Activated naive CD8-positive, alpha-beta T cell treated with anti-CD3 and anti-CD28 coated beads, Interleukin-2, amount 10 ng/mL, durations not matched to agents 7 days and 5 days (primary cell): ENCODE results near the gene PTPRD. TPM values are rescaled to one million over a fixed set of nuclear protein-coding genes. Genes with fewer than 3 reads are reported as not detected.

ENCODE experiments used
- ATAC-seq: fragments of 150-1000 bp; cut with Tn5 transposase; one replicate; pipeline ENCODE4 v1.10.0; 2021; ENCODE audit warnings: low read depth, moderate library complexity
- POLR2A ChIA-PET: fragments of 350-600 bp; sonication (Branson Sonifier 250); formaldehyde crosslinking; loops from one replicate; lab custom pipeline; 2021; ENCODE audit warnings: antibody characterized with exemption; lab: Charles Lee
- DNase-seq: peaks from one replicate; pipeline ENCODE4 v3.0.0; 2021
- H3K27ac Mint-ChIP-seq: one replicate; pipeline ENCODE4 v1.8.0; 2022; ENCODE audit warnings: mild to moderate bottlenecking, mixed read lengths
- H3K27me3 Mint-ChIP-seq: one replicate; pipeline ENCODE4 v1.8.0; 2022; ENCODE audit warnings: mild to moderate bottlenecking, moderate library complexity, mixed read lengths
- H3K36me3 Mint-ChIP-seq: one replicate; pipeline ENCODE4 v1.8.0; 2021; ENCODE audit warnings: mild to moderate bottlenecking, mixed read lengths
- H3K4me1 Mint-ChIP-seq: one replicate; pipeline ENCODE4 v1.8.0; 2021; ENCODE audit warnings: mixed read lengths
- H3K4me3 Mint-ChIP-seq: one replicate; pipeline ENCODE4 v1.8.0; 2022; ENCODE audit warnings: mild to moderate bottlenecking, moderate library complexity, mixed read lengths
- H3K9me3 Mint-ChIP-seq: one replicate; pipeline ENCODE4 v1.8.0; 2021; ENCODE audit warnings: mixed read lengths
- total RNA-seq, 2 experiments: library from RNA; stranded (reverse); gene quantifications; one replicate each; pipeline ENCODE4 v1.2.3, GENCODE V29; 2021

The PTPRD gene
- total RNA-seq, 2 experiments from 2014 or later, result not detected

- Mint-ChIP-seq H3K27ac (no peak overlapping the region), H3K4me3 (no peak overlapping the region), H3K9me3 (peaks cover 5% of the 10 kb centered on the region), H3K4me1 (no peaks in the 10 kb centered on the region), H3K27me3 (no peaks in the 10 kb centered on the region), H3K36me3 (no peaks in the 10 kb centered on the region)
- POLR2A ChIA-PET, result no interaction called here
- ATAC-seq (no peak), DNase-seq (no peak)
These were observed 533.4 kb downstream of the PTPRD start for GRCh38 chr9:10079284-10079964.

GRCh38 chr9:10071579-10071978, 541.2 kb downstream of the PTPRD start:
- Mint-ChIP-seq H3K9me3 (peaks cover 1% of the 10 kb centered on the region), H3K4me1 (no peaks in the 10 kb centered on the region), H3K36me3 (no peaks in the 10 kb centered on the region), H3K27me3 (no peaks in the 10 kb centered on the region), H3K27ac (no peak overlapping the region), H3K4me3 (no peak overlapping the region)
- no peak for DNase-seq
- POLR2A ChIA-PET, result no interaction called here
- ATAC-seq, result no peak

- DNase-seq, result no peak
- Mint-ChIP-seq H3K27me3 (no peaks in the 10 kb centered on the region), H3K9me3 (no peaks in the 10 kb centered on the region), H3K27ac (no peak overlapping the region), H3K4me1 (no peaks in the 10 kb centered on the region), H3K36me3 (no peaks in the 10 kb centered on the region), H3K4me3 (no peak overlapping the region)
- POLR2A ChIA-PET, result no interaction called here
- ATAC-seq, result no peak
These were observed 550.0 kb downstream of the PTPRD start for GRCh38 chr9:10062629-10063395.

DNA sequence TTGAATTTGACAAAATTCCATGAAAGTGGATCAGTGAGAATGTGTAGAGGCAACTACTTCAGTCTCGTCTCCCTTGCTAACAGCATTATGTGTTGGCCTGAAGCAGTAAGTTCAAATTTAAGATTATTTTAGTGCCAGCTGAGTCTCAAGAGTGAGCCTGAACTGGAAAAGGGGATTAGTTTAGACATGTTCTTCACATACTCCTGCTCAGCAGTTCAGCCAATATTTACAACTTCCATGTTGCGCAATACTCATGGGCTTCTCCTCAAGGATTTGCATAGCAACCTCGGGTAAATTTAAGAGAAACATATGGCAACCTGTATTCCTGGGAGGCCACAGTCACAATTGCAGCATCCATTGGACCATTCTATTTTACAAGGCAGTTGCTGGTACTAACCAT, 553.8 kb downstream of the PTPRD start:
- H3K27ac Mint-ChIP-seq, result no peak overlapping the region
- POLR2A ChIA-PET, result no interaction called here
- no peaks in the 10 kb centered on the region for H3K4me1 Mint-ChIP-seq
- ATAC-seq (no peak), DNase-seq (no peak)
- no peaks in the 10 kb centered on the region for H3K9me3 Mint-ChIP-seq
- H3K36me3 Mint-ChIP-seq, result no peaks in the 10 kb centered on the region
- no peaks in the 10 kb centered on the region for H3K27me3 Mint-ChIP-seq
- H3K4me3 Mint-ChIP-seq, result no peak overlapping the region

DNA sequence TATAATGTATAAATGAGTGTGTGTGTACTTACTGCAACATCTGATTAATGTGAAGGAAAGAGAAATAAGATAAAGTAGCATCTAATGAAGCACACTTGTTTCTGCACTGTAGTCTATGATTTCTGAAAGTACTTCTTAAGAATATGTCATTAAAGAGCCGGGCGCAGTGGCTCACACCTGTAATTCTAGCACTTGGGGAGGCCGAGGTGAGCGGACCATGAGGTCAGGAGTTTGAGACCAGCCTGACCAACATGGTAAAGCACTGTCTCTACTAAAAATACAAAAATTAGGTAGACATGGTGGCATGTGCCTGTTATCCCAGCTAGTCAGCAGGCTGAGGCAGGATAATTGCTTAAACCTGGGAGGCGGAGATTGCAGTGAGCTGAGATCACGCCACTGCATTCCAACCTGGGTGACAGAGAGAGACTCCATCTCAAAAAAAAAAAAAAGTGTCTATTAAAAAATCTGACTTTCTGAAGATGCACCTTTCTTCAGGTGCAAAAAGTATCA, 556.9 kb downstream of the PTPRD start:
- Mint-ChIP-seq H3K9me3 (no peaks in the 10 kb centered on the region), H3K36me3 (no peaks in the 10 kb centered on the region), H3K4me3 (no peak overlapping the region), H3K4me1 (no peaks in the 10 kb centered on the region), H3K27ac (no peak overlapping the region), H3K27me3 (no peaks in the 10 kb centered on the region)
- POLR2A ChIA-PET, result no interaction called here
- ATAC-seq (no peak), DNase-seq (no peak)

DNA sequence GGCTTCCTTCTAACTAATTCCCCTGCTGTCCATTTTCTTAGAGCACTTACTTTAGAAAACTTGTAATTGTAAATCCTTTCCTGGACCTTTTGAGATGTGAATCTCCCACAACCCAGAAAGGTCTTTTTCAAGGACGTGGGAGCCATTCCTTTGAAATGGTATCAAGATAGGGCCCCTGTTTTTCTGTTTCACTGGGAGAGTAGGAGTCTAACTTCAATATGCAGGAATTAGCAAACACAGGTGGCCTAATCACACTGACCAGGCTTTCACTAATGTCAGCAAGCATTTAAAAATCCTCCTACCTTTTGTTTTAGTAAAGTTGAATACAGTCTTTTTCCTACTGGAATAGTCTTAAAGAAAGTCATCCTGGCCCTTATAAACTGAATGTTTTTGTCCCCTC, 558.3 kb downstream of the PTPRD start:
- H3K27me3 Mint-ChIP-seq, result no peaks in the 10 kb centered on the region
- no peaks in the 10 kb centered on the region for H3K36me3 Mint-ChIP-seq
- POLR2A ChIA-PET, result no interaction called here
- no peak for DNase-seq
- no peaks in the 10 kb centered on the region for H3K4me1 Mint-ChIP-seq
- H3K9me3 Mint-ChIP-seq, result no peaks in the 10 kb centered on the region
- no peak overlapping the region for H3K27ac Mint-ChIP-seq
- H3K4me3 Mint-ChIP-seq, result no peak overlapping the region
- ATAC-seq, result no peak

- no peak for DNase-seq
- H3K4me1 Mint-ChIP-seq, result no peaks in the 10 kb centered on the region
- no peak overlapping the region for H3K27ac Mint-ChIP-seq
- H3K36me3 Mint-ChIP-seq, result no peaks in the 10 kb centered on the region
- no peaks in the 10 kb centered on the region for H3K9me3 Mint-ChIP-seq
- POLR2A ChIA-PET, result no interaction called here
- H3K27me3 Mint-ChIP-seq, result no peaks in the 10 kb centered on the region
- no peak for ATAC-seq
- H3K4me3 Mint-ChIP-seq, result no peak overlapping the region
These were observed 559.9 kb downstream of the PTPRD start for GRCh38 chr9:10052916-10053315.

DNA sequence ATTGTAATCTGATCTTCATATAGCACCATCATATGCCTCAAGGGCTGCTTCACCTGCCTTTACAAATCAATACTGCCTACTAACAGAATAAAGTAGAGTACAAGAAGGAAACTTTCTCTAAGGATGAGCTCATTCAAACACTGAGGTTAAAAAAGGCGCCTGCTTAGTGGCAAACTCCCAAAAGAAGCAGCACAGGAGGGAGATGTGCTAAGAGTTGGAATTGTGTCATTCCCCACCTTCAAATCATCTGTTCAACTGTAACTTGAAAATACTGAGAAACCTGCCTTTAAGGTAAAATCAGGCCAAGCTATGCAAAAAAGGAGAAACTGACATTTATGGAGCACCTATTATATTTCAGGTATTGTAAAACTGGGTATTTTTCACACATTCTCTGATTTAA, 560.6 kb downstream of the PTPRD start:
- DNase-seq (no peak), ATAC-seq (no peak)
- no peaks in the 10 kb centered on the region for H3K4me1 Mint-ChIP-seq
- no peak overlapping the region for H3K4me3 Mint-ChIP-seq
- no peaks in the 10 kb centered on the region for H3K9me3 Mint-ChIP-seq
- POLR2A ChIA-PET, result no interaction called here
- H3K27me3 Mint-ChIP-seq, result no peaks in the 10 kb centered on the region
- no peaks in the 10 kb centered on the region for H3K36me3 Mint-ChIP-seq
- no peak overlapping the region for H3K27ac Mint-ChIP-seq

GRCh38 chr9:10050016-10050415, 562.8 kb downstream of the PTPRD start:
- POLR2A ChIA-PET, result no interaction called here
- no peaks in the 10 kb centered on the region for H3K36me3 Mint-ChIP-seq
- H3K9me3 Mint-ChIP-seq, result no peaks in the 10 kb centered on the region
- ATAC-seq (no peak), DNase-seq (no peak)
- no peaks in the 10 kb centered on the region for H3K27me3 Mint-ChIP-seq
- no peak overlapping the region for H3K4me3 Mint-ChIP-seq
- no peak overlapping the region for H3K27ac Mint-ChIP-seq
- H3K4me1 Mint-ChIP-seq, result no peaks in the 10 kb centered on the region

GRCh38 chr9:10048994-10049393, 563.8 kb downstream of the PTPRD start:
- Mint-ChIP-seq H3K9me3 (no peaks in the 10 kb centered on the region), H3K27me3 (no peaks in the 10 kb centered on the region), H3K27ac (no peak overlapping the region), H3K4me3 (no peak overlapping the region), H3K4me1 (no peaks in the 10 kb centered on the region), H3K36me3 (no peaks in the 10 kb centered on the region)
- ATAC-seq, result no peak
- DNase-seq, result no peak
- POLR2A ChIA-PET, result no interaction called here

DNA sequence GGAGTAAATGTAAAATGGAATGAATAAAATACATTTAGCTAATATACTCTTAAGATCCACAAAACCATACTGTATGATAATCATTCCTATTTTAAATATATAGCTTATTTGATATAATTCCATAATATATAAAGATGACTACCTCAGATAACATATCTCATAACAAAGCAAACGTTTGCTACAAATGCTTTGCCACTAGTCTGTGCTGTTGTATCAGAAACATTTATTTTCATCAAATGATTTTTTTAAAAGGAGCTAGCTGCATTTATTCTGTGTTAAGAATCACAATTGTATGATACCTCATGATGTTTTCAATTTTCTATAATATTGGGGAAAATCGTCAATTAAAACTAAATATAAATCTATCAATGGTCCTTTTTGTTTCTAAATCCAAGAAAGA, 567.2 kb downstream of the PTPRD start:
- H3K4me1 Mint-ChIP-seq, result no peaks in the 10 kb centered on the region
- DNase-seq (no peak), ATAC-seq (no peak)
- H3K4me3 Mint-ChIP-seq, result no peak overlapping the region
- no peak overlapping the region for H3K27ac Mint-ChIP-seq
- no peaks in the 10 kb centered on the region for H3K9me3 Mint-ChIP-seq
- H3K27me3 Mint-ChIP-seq, result no peaks in the 10 kb centered on the region
- POLR2A ChIA-PET, result no interaction called here
- H3K36me3 Mint-ChIP-seq, result no peaks in the 10 kb centered on the region

DNA sequence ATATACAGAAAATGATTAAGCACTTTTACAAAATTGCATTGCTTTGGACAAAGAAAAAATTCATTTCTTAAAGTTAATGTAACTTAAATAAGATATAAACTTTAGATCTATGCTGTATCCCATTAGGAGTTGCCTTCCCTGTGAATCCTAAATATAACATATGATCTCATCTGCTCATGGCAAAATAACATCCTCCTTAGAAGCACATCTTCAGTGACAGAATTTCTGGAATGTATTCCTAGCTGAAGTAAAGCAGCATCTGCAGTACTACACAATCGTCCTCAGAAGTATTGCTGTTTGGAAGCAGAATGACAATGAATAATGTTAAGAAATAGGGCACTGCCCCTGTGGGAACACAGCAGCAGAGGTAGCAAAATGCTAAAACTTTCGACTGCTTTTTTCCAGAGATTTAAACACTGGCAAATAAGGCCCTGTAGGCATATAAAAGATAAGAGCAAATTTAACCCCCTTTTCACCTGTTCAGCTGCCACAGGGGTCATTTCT, 571.0 kb downstream of the PTPRD start:
- POLR2A ChIA-PET, result no interaction called here
- H3K9me3 Mint-ChIP-seq, result no peaks in the 10 kb centered on the region
- DNase-seq (no peak), ATAC-seq (no peak)
- no peaks in the 10 kb centered on the region for H3K36me3 Mint-ChIP-seq
- no peak overlapping the region for H3K4me3 Mint-ChIP-seq
- H3K27me3 Mint-ChIP-seq, result no peaks in the 10 kb centered on the region
- no peak overlapping the region for H3K27ac Mint-ChIP-seq
- no peaks in the 10 kb centered on the region for H3K4me1 Mint-ChIP-seq

DNA sequence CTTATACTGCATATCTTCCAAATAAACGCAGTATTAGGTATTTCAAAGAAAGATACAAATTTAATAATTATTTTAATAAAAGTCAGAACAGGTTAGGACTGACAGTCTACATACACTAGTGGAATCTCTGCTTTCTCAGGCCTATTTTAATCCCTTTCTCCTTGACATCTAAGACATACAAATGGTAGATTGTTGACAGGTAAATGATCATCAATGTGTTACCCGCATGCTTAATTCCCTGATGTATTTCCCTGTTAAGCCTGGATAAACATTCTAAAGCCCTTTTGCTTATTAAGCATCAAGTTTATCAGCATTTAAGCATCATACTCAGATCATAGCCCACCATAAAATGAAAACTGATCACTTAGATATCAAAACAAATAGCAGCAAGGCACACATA, 576.7 kb downstream of the PTPRD start:
- H3K4me1 Mint-ChIP-seq, result no peaks in the 10 kb centered on the region
- POLR2A ChIA-PET, result no interaction called here
- no peaks in the 10 kb centered on the region for H3K36me3 Mint-ChIP-seq
- peaks cover 2% of the 10 kb centered on the region for H3K9me3 Mint-ChIP-seq
- H3K27ac Mint-ChIP-seq, result no peak overlapping the region
- H3K27me3 Mint-ChIP-seq, result no peaks in the 10 kb centered on the region
- no peak for ATAC-seq
- no peak for DNase-seq
- H3K4me3 Mint-ChIP-seq, result no peak overlapping the region

GRCh38 chr9:10032166-10032565, 580.6 kb downstream of the PTPRD start:
- POLR2A ChIA-PET, result no interaction called here
- Mint-ChIP-seq H3K27me3 (no peaks in the 10 kb centered on the region), H3K4me3 (no peak overlapping the region), H3K36me3 (no peaks in the 10 kb centered on the region), H3K27ac (no peak overlapping the region), H3K9me3 (peaks cover 4% of the 10 kb centered on the region), H3K4me1 (no peaks in the 10 kb centered on the region)
- ATAC-seq (no peak), DNase-seq (no peak)
